ENCODE results near the gene TGM1.
A peak's percentile ranks its signal among the peaks of the same experiment; 100 is the strongest.
"Not testable (repeated sequence)": the region's sequence is repeated elsewhere in the genome, so short reads cannot be mapped to it uniquely, and the experiment has no call there.

Gene TGM1

GRCh38 chr14:24219080-24219479, 43.9 kb downstream of the TGM1 start:
- TF ChIP-seq, protein P1, sequence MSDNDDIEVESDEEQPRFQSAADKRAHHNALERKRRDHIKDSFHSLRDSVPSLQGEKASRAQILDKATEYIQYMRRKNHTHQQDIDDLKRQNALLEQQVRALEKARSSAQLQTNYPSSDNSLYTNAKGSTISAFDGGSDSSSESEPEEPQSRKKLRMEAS (IDR thresholded peaks at IDR 0.05; ENCODE audit: low read depth, low read length), result no peak
- no peak for TF ChIP-seq MYC (IDR thresholded peaks at IDR 0.05; ENCODE audit: low read depth, low read length)
- TF ChIP-seq POLR2A (IDR thresholded peaks at IDR 0.05; ENCODE audit: extremely low read depth, insufficient read length), result no peak
- no peak for TF ChIP-seq CTCF (IDR thresholded peaks at IDR 0.05; ENCODE audit: low read depth, low read length)
- DNase-seq (ENCODE audit: low read depth), result no peak
- H3K4me3 ChIP-seq (ENCODE audit: low read depth, low read length), result no peak overlapping the region

DNA sequence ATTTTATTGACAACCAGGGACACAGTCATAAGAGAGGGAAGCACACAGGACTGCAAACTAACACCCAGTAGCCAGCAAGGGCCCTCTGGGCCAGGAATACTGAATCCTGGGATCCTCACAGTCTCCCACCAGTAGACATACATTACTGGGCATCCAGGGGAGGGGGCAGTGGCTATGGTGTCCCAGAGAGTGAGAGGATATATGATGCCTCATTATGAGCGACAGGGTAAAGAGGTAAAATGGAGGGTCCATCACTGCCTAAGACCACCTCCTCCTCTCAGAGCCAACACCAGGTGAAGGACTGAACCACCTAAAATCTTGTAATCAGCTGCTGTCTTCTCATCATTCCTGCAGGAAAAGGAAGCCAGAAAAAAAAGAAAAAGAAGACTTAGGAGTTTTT, 46.1 kb downstream of the TGM1 start:
- not testable (repeated sequence) for H3K4me3 ChIP-seq (ENCODE audit: low read depth, low read length); DNase-seq (ENCODE audit: low read depth)

- DNase-seq (ENCODE audit: low read depth), result no peak
- H3K4me3 ChIP-seq (ENCODE audit: low read depth, low read length), result peak overlapping the region; percentile 79
- no peak for TF ChIP-seq MYC (IDR thresholded peaks at IDR 0.05; ENCODE audit: low read depth, low read length)
- TF ChIP-seq, protein P1 (IDR thresholded peaks at IDR 0.05; ENCODE audit: low read depth, low read length), result no peak
- TF ChIP-seq CTCF (IDR thresholded peaks at IDR 0.05; ENCODE audit: low read depth, low read length), result no peak
- TF ChIP-seq POLR2A (IDR thresholded peaks at IDR 0.05; ENCODE audit: extremely low read depth, insufficient read length), result no peak
Measured at GRCh38 chr14:24216345-24216699, 46.7 kb downstream of the TGM1 start.

GRCh38 chr14:24215495-24216344, 47.3 kb downstream of the TGM1 start, which contains the start of gene MDP1:
Gene MDP1 (minus strand): TSS chr14:24216066. CDS start chr14:24215955, 111 bp downstream.
- peak; percentile 96 for DNase-seq (ENCODE audit: low read depth)
- peak within 1 kb of the TSS; percentile 79 for H3K4me3 ChIP-seq (ENCODE audit: low read depth, low read length)
- peak; percentile 70 for TF ChIP-seq POLR2A (IDR thresholded peaks at IDR 0.05; ENCODE audit: extremely low read depth, insufficient read length)
- TF ChIP-seq MYC (IDR thresholded peaks at IDR 0.05; ENCODE audit: low read depth, low read length), result peak; percentile 94
- TF ChIP-seq CTCF (IDR thresholded peaks at IDR 0.05; ENCODE audit: low read depth, low read length), result peak; percentile 52
- TF ChIP-seq, protein P1 (IDR thresholded peaks at IDR 0.05; ENCODE audit: low read depth, low read length), result peak; percentile 91

- DNase-seq (ENCODE audit: low read depth), result no peak
- H3K4me3 ChIP-seq (ENCODE audit: low read depth, low read length), result peak overlapping the region; percentile 82
- TF ChIP-seq CTCF (IDR thresholded peaks at IDR 0.05; ENCODE audit: low read depth, low read length) (no peak), MYC (IDR thresholded peaks at IDR 0.05; ENCODE audit: low read depth, low read length) (no peak), POLR2A (IDR thresholded peaks at IDR 0.05; ENCODE audit: extremely low read depth, insufficient read length) (no peak)
- TF ChIP-seq, protein P1 (IDR thresholded peaks at IDR 0.05; ENCODE audit: low read depth, low read length), result no peak
Measured at GRCh38 chr14:24213866-24214662, 48.9 kb downstream of the TGM1 start.
